CD4-positive, alpha-beta T cell treated with Interleukin-15 for 1 hour (primary cell): ENCODE data around the gene CFAP119.
A peak's percentile ranks its signal among the peaks of the same experiment; 100 is the strongest.

ENCODE experiments used
- DNase-seq: peaks from one replicate; pipeline ENCODE4 v3.0.0-alpha.2; 2020

CFAP119 gene

DNA sequence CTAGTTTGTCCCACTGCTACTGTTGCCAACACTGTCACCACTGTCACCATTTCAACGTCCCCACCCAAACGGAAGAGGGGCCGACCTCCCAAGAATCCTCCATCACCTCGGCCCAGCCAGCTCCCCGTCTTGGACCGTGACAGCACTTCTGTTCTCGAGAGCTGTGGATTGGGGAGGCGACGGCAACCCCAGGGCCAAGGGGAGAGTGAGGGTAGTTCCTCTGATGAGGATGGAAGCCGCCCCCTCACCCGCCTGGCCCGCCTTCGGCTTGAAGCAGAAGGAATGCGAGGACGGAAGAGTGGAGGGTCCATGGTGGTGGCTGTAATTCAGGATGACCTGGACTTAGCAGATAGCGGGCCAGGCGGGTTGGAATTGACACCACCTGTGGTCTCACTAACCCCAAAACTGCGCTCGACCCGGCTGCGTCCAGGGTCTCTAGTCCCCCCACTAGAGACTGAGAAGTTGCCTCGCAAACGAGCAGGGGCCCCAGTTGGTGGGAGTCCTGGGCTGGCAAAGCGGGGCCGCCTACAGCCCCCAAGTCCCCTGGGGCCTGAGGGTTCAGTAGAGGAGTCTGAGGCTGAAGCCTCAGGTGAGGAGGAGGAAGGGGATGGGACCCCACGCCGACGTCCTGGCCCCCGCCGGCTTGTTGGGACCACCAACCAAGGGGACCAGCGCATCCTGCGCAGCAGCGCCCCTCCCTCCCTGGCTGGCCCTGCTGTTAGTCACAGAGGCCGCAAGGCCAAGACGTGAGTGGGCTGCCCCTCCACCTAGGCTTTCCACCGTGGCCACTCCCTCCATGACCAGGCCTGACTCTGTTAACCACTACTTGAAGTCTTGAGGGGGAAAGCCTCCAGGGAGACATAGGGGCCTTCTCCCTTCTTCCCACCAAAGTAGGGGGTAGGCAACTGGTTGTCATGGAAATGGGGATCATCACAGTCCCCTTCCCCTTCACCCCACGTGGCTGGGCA, 22.6 kb downstream of the CFAP119 start:
- DNase-seq: no peak

DNA sequence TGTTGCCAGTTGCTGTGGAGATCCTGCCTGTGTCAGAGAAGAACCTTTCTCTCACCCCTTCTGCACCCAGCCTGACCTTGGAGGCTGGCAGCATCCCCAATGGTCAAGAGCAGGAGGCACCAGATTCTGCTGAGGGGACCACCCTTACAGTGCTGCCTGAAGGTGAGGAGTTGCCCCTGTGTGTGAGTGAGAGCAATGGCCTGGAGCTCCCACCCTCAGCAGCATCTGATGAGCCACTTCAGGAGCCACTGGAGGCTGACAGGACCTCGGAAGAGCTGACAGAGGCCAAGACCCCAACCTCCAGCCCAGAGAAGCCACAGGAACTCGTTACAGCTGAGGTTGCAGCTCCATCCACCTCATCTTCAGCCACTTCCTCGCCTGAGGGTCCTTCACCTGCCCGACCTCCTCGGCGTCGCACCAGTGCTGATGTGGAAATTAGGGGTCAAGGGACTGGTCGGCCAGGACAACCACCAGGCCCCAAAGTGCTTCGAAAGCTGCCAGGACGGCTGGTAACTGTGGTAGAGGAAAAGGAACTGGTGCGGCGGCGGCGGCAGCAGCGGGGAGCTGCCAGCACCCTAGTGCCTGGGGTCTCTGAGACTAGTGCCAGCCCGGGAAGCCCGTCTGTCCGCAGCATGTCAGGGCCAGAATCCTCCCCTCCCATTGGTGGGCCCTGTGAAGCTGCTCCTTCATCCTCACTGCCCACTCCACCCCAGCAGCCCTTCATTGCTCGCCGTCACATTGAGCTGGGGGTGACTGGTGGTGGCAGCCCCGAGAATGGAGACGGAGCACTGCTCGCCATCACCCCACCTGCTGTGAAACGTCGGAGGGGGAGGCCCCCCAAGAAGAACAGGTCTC, 23.8 kb downstream of the CFAP119 start:
- DNase-seq: no peak

- no peak for DNase-seq
These were observed 24.7 kb downstream of the CFAP119 start for GRCh38 chr16:30736995-30737793.

DNA sequence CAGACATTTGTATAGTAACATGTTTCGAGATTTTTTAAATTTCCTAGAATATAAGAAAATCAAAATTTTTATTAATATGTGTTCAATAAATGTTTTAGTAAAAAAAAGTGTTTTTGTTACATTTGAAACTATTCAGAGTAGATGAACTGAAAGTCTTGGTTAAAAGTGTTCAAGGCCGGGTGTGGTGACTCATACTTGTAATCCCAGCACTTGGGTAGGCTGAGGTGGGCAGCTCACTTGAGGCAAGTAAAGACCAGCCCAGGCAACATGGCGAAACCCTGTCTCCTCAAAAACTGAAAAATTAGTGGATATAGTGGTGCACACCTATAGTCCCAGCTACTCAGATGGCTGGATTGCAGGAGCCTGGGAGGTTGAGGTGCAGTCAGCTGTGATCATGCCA, 30.5 kb downstream of the CFAP119 start:
- no peak for DNase-seq

DNA sequence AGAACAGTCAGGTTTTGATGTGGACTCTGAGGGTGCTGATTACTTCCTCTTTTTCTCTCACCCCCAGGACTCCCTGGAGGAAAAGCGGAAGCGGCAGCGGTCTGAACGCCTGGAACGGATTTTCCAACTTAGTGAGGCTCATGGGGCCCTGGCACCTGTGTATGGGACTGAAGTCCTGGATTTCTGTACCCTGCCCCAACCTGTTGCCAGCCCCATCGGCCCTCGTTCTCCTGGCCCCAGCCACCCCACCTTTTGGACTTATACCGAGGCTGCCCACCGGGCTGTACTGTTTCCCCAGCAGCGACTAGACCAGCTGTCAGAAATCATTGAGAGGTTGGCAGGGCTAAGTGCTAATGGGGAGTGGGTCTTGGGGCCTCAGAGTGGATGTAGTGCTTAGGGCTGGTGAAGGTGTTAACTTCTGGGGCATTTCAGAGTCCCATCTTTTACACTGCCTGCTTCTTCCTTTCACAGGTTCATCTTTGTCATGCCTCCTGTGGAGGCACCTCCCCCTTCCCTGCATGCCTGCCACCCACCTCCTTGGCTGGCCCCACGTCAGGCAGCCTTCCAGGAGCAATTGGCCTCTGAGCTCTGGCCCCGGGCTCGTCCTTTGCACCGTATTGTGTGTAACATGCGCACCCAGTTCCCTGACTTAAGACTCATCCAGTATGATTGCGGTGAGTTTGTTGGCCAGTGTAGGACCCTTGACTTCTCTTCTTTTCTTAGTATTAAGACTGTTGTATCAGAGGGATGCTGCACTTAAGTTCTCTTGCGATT, 32.8 kb downstream of the CFAP119 start:
- peak; percentile 31 for DNase-seq

- DNase-seq: no peak
These were observed 33.5 kb downstream of the CFAP119 start for GRCh38 chr16:30728321-30728720.

DNA sequence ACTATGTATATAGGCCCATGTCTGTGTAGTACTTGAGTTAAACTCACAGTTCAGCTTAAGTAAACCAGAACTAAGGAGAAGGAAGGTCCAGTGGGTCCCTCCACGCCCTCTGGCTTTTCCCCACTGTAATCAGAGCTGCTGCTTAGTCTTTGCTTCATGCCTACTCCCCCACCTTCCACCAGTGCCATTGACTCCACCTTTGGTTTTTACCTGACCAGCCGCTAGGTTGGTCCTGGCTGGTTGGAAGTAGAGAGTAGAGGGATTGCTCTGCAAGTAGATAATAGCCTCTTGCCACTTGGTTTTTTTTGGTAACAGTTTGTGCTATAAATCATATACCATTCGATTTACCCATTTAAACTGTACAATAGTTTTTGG, 36.5 kb downstream of the CFAP119 start:
- DNase-seq: no peak

DNA sequence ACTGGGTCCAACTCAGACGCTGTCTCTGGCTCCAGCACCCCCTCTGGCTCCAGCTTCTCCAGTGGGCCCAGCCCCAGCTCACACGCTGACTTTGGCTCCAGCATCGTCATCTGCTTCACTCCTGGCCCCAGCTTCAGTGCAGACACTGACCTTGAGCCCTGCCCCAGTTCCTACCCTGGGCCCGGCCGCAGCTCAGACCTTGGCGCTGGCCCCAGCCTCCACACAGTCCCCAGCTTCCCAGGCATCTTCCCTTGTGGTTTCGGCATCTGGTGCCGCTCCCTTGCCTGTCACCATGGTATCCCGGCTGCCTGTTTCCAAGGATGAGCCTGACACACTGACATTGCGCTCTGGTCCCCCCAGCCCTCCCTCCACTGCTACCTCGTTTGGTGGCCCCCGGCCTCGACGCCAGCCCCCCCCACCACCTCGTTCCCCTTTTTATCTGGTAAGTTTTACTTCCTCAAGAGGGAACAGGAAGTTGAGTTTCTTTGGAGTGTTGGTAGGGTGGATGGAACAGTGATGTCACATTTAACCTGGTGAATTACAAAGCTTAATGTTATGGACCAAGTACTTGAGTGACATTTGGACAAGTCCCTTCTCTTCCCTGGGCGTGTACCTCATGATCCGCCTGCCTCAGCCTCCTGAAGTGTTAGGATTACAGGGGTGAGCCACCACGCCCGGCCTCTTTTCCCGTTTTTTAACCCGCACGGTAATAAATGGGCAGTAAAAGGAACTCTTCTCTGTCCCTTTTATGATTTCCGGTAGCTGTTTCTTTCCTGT, 37.0 kb downstream of the CFAP119 start:
- DNase-seq: peak; percentile 49

- DNase-seq: no peak
These were observed 38.0 kb downstream of the CFAP119 start for GRCh38 chr16:30723725-30724355.

DNA sequence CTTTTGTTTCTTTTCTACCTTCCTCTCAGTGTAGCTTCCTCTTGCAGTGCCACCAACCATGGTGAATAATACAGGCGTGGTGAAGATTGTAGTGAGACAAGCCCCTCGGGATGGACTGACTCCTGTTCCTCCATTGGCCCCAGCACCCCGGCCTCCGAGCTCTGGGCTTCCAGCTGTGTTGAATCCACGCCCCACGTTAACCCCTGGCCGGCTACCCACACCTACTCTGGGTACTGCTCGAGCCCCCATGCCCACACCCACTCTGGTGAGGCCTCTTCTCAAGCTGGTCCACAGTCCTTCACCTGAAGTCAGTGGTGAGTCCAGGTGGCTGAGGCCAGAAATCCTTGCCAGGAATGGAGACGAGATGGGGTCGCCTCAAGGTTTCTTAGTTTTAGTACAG, 38.9 kb downstream of the CFAP119 start:
- no peak for DNase-seq

DNA sequence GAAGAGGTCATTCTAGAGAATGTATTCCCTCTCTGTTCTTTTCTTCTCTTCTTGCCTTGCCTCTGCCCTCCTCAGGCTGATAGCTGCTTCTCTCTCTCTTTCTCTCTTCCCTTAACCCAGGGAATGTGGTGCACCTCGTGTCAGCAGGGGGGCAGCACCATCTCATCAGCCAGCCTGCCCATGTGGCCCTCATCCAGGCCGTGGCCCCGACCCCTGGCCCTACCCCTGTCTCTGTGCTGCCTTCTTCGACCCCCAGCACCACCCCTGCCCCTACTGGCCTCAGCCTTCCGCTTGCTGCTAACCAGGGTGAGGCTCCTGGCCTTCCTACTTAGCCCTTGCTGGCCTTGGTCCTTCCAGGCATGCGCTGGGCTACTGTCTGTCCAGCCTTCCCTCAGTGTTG, 39.4 kb downstream of the CFAP119 start:
- DNase-seq: no peak

DNA sequence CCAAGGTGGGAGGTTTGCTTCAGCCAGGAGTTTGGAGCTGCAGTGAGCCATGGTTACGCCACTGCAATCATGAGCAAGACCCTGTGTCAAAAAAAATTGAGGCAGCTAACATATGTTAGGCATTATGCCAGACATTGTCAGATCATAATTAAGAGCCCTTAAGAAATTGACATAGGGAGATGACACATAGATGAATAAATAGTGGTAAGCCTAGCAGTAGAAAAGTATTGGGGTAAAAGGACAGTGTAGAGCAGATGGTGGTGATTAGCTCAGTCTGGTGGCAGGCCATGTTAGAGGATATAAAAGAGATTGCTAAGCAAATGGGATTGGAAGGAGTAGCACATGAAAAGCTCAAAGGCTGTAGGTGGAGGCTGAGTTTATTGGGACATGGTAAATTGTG, 40.3 kb downstream of the CFAP119 start:
- no peak for DNase-seq

DNA sequence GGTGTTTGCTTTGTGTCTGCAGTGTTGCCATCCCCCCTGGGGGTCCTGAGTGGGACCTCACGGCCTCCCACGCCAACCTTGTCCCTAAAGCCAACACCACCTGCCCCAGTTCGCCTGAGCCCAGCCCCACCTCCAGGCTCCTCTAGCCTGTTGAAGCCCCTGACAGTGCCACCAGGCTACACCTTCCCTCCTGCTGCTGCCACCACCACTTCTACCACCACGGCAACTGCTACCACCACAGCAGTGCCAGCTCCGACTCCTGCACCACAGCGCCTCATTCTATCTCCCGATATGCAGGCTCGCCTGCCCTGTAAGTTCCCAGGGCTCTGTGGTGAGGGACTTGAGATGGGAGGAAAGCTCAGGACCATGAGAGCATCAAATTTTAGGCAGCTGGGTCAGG, 40.7 kb downstream of the CFAP119 start:
- no peak for DNase-seq

DNA sequence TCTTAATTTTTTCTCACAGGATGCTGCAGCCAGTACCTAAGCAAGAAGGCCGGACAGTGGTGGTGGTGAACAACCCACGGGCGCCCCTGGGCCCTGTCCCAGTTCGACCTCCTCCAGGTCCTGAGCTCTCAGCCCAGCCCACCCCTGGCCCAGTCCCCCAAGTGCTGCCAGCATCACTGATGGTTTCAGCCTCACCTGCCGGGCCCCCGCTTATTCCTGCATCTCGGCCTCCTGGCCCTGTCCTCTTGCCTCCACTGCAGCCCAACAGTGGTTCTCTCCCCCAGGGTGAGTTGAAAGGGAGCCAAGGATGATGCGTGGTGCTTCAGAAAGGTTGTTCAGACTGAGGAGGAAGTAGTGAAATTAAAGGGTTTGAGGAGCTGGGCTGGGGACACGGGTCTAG, 41.2 kb downstream of the CFAP119 start:
- DNase-seq: no peak

DNA sequence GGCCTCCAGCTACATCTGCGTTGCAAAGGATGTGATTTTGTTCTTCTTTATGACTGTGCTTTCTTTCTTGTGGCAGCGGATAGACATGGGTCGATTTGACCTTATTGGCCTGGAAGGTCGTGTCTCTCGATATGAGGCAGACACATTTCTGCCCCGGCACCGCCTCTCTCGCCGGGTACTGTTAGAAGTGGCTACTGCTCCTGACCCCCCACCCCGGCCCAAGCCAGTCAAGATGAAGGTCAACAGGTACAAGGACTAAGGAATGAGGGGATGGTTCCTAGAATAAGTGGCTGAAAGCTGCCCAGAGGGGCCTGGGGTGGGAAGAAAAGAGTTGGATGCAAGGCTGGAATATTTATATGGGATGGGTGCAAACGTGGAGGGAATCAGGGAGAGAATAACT, 41.8 kb downstream of the CFAP119 start:
- no peak for DNase-seq

DNA sequence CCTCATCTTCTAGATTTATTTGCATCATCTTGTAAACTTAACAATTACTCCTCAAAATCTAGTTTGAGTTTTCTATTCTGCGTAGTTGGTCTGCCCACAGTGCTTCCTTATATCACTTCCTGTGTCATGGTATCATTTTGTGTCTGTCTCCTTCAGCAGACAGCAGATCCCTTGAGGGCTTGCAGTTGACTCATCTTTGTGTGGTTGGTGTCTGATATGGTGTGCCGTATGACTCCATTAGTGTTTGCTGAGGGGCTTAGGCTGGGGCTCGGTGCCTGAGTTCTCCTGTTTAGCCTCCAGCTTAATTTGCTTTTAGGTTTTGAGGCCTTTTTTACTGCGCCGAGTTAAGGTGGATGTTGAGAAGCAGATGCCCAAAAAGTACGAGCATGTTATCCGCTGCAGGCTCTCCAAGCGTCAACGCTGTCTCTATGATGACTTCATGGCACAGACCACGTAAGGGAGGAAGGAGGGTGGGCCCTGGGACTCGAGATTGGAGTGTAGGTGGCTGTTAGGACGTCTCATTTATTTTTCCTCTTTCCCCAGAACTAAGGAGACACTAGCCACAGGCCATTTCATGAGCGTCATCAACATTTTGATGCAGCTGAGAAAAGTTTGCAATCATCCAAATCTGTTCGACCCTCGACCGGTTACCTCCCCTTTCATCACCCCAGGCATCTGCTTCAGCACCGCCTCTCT, 46.0 kb downstream of the CFAP119 start:
- DNase-seq: peak; percentile 57

- DNase-seq: no peak
These were observed 50.1 kb downstream of the CFAP119 start for GRCh38 chr16:30711712-30712111.

DNA sequence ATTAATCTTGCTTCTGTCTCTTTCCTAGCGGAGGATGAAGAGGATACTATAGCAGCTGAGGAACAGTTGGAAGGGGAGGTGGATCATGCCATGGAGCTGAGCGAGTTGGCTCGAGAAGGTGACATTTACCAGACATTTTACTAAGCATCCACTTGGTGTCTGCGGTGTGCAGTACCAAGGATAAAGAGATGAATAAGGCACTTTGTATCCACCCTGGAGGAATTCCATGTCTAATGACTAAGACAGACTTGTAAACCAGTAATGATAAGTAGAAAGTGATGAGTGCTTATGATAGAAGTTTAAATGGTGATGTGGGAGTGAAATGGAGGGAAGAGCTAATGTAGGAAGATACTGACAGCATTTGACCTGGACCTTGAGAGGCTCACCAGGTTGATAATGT, 50.9 kb downstream of the CFAP119 start:
- no peak for DNase-seq
